ENCODE data around the gene SHMT2. TPM values are rescaled to one million over a fixed set of nuclear protein-coding genes. Genes with fewer than 3 reads are reported as not detected.

The SHMT2 gene
- total RNA-seq, 1 experiment from 2014 or later: 297 TPM

DNA sequence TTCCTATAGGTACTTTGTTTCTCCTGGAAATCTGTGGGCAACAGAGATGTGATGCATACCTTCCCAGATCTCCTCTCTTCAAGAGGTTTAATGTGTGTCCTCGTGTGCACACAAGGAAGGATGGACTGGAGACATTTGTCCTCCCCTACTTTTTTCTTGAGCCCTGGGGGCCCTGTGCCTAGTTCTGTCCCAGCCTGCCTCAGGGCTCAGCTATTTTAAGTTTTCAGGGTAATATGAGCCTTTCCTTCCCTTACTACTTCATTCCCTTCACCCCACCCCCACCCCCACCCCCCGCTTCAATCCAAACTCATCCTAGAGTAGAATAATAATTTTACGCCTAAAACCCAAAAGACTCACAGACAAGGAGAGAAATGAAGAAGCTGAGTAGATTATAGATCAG lies 21.0 kb downstream of the SHMT2 start:
- Mint-ChIP-seq H3K9me3 (no peaks in the 10 kb centered on the region), H3K27me3 (ENCODE audit: low read depth) (no peaks in the 10 kb centered on the region), H3K36me3 (no peaks in the 10 kb centered on the region), H3K4me3 (no peak overlapping the region), H3K27ac (no peak overlapping the region), H3K4me1 (peaks cover 40% of the 10 kb centered on the region)
- CTCF ChIA-PET: interaction anchor here (0.8 to 18.5 kb wide), 17 partner anchors 8 to 226 kb away, joined by 3 to 660 read pairs (median 8); partner anchors contain the start of genes GLI1, INHBE and SHMT2
- DNase-seq (ENCODE audit: low spot score): no peak
- no peak for ATAC-seq
- POLR2A ChIA-PET: interaction anchor here (0.6 to 1.2 kb wide), 3 partner anchors 37 to 204 kb away, joined by 3 to 4 read pairs (median 4); partner anchors contain the start of gene INHBE
- no peak for TF ChIP-seq KAT7 (CRISPR knock-in tag; IDR thresholded peaks at IDR 0.05; ENCODE audit: borderline replicate concordance)
- no peak for TF ChIP-seq E2F1 (CRISPR knock-in tag; IDR thresholded peaks at IDR 0.05)
- no peak for TF ChIP-seq ATF3 (CRISPR knock-in tag; conservative IDR thresholded peaks at IDR 0.05)

DNA sequence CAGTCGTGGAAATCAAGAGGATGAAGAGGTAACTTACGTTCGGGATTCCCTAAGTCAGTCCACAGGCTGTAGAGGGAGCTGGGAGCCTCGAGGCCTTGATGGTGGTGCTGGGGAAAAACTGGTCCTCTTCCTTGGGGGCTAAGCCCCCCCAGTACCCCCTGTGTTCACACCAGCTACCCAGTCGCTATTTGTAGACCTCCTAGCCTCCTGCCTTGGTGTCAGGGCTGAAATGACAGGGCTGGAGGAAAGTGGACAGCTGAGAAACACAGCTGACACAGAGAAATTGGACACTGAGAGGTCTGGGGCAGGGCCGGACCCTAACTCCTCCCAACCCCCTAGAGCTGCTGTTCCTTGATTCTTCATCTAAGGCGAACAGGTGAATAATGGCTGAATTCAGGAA lies 21.4 kb downstream of the SHMT2 start, which contains the start of gene STAC3:
TSS of gene STAC3 (minus strand) at position 232 of the 400 bp plus-strand sequence. CDS start 1,551 bp downstream, outside the sequence.
- ATAC-seq (no peak), DNase-seq (ENCODE audit: low spot score) (no peak)
- Mint-ChIP-seq H3K27ac (no peak within 1 kb of the TSS), H3K4me1 (peaks cover 40% of the 10 kb centered on the region), H3K36me3 (no peaks in the 10 kb centered on the region), H3K4me3 (no peak within 1 kb of the TSS), H3K27me3 (ENCODE audit: low read depth) (no peaks in the 10 kb centered on the region), H3K9me3 (no peaks in the 10 kb centered on the region)
- ChIA-PET POLR2A (interaction anchor here (1.2 kb wide), 1 partner anchor 204 kb away, joined by 4 read pairs; the partner anchor contains the start of gene INHBE), CTCF (interaction anchor here (0.8 to 18.5 kb wide), 17 partner anchors 8 to 209 kb away, joined by 3 to 660 read pairs (median 6); partner anchors contain the start of genes GLI1, INHBE and SHMT2)
- no peak for TF ChIP-seq HMGA2 (CRISPR knock-in tag; IDR thresholded peaks at IDR 0.05)
- no peak for TF ChIP-seq IRF1 (CRISPR knock-in tag; IDR thresholded peaks at IDR 0.05)
- no peak for TF ChIP-seq JAZF1 (CRISPR knock-in tag; IDR thresholded peaks at IDR 0.05)
- no peak for TF ChIP-seq FOXP1 (CRISPR knock-in tag; IDR thresholded peaks at IDR 0.05; ENCODE audit: borderline replicate concordance)
- TF ChIP-seq, protein P1, sequence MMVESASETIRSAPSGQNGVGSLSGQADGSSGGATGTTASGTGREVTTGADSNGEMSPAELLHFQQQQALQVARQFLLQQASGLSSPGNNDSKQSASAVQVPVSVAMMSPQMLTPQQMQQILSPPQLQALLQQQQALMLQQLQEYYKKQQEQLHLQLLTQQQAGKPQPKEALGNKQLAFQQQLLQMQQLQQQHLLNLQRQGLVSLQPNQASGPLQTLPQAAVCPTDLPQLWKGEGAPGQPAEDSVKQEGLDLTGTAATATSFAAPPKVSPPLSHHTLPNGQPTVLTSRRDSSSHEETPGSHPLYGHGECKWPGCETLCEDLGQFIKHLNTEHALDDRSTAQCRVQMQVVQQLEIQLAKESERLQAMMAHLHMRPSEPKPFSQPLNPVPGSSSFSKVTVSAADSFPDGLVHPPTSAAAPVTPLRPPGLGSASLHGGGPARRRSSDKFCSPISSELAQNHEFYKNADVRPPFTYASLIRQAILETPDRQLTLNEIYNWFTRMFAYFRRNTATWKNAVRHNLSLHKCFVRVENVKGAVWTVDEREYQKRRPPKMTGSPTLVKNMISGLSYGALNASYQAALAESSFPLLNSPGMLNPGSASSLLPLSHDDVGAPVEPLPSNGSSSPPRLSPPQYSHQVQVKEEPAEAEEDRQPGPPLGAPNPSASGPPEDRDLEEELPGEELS (CRISPR knock-in tag; IDR thresholded peaks at IDR 0.05): no peak
- TF ChIP-seq ZNF423 (CRISPR knock-in tag; IDR thresholded peaks at IDR 0.05): no peak
- TF ChIP-seq PRRX2 (CRISPR knock-in tag; IDR thresholded peaks at IDR 0.05): no peak
- TF ChIP-seq ATF3 (CRISPR knock-in tag; conservative IDR thresholded peaks at IDR 0.05): no peak
- TF ChIP-seq, protein P2, sequence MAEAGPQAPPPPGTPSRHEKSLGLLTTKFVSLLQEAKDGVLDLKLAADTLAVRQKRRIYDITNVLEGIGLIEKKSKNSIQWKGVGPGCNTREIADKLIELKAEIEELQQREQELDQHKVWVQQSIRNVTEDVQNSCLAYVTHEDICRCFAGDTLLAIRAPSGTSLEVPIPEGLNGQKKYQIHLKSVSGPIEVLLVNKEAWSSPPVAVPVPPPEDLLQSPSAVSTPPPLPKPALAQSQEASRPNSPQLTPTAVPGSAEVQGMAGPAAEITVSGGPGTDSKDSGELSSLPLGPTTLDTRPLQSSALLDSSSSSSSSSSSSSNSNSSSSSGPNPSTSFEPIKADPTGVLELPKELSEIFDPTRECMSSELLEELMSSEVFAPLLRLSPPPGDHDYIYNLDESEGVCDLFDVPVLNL (CRISPR knock-in tag; IDR thresholded peaks at IDR 0.05; ENCODE audit: borderline replicate concordance, low read depth): no peak
- TF ChIP-seq, protein P3, sequence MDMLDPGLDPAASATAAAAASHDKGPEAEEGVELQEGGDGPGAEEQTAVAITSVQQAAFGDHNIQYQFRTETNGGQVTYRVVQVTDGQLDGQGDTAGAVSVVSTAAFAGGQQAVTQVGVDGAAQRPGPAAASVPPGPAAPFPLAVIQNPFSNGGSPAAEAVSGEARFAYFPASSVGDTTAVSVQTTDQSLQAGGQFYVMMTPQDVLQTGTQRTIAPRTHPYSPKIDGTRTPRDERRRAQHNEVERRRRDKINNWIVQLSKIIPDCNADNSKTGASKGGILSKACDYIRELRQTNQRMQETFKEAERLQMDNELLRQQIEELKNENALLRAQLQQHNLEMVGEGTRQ (CRISPR knock-in tag; IDR thresholded peaks at IDR 0.05): no peak
- TF ChIP-seq TEAD1 (CRISPR knock-in tag; IDR thresholded peaks at IDR 0.05): no peak
- TF ChIP-seq, protein P4, sequence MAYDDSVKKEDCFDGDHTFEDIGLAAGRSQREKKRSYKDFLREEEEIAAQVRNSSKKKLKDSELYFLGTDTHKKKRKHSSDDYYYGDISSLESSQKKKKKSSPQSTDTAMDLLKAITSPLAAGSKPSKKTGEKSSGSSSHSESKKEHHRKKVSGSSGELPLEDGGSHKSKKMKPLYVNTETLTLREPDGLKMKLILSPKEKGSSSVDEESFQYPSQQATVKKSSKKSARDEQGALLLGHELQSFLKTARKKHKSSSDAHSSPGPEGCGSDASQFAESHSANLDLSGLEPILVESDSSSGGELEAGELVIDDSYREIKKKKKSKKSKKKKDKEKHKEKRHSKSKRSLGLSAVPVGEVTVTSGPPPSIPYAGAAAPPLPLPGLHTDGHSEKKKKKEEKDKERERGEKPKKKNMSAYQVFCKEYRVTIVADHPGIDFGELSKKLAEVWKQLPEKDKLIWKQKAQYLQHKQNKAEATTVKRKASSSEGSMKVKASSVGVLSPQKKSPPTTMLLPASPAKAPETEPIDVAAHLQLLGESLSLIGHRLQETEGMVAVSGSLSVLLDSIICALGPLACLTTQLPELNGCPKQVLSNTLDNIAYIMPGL (CRISPR knock-in tag; IDR thresholded peaks at IDR 0.05): no peak
- no peak for TF ChIP-seq ESRRA (CRISPR knock-in tag; IDR thresholded peaks at IDR 0.05; ENCODE audit: borderline replicate concordance)
- no peak for TF ChIP-seq TCF7 (CRISPR knock-in tag; IDR thresholded peaks at IDR 0.05; ENCODE audit: low read depth)
